Measurements from ENCODE around the gene GNAQ.
"Not testable (repeated sequence)": the region's sequence is repeated elsewhere in the genome, so short reads cannot be mapped to it uniquely, and the experiment has no call there.

Gene GNAQ

DNA sequence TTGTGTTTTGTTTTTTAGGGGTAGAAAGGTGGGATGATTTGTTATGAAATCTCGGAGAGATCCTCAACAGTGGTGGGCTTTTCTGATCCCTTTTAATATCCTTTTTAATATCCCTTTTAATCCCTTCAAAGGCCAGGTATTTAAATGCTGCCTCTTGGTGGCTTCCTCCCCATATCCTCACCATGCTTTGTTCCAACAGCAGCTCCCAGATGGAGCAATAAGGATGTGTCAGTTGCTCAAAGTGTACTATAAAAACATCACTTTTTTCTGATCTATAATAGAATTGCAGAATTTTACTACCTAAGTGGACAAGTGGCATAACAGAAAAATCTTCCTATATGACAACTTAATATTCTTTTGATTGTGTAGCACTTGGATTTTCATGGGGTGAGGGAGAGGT lies 160.1 kb downstream of the GNAQ start:
- DNase-seq = no peak

DNA sequence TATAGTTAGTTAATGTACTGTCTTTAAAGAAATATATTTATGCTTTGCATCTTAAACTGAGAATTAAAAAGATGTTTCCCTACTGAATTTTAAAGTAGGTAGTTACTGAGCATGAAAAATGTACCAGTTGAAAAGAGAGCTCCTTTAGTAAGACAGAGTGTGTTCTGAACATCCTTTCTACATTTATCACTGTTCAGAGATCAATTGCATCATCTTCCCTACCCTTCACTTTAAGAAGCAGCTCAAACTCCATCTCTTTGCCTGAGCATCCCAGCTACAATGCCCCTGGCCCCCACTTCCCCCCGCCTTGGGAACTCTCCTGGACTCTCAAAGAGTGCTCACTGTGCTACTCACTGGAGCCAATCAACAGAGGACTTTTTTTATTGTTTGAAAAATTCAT lies 164.7 kb downstream of the GNAQ start:
- no peak for DNase-seq

DNA sequence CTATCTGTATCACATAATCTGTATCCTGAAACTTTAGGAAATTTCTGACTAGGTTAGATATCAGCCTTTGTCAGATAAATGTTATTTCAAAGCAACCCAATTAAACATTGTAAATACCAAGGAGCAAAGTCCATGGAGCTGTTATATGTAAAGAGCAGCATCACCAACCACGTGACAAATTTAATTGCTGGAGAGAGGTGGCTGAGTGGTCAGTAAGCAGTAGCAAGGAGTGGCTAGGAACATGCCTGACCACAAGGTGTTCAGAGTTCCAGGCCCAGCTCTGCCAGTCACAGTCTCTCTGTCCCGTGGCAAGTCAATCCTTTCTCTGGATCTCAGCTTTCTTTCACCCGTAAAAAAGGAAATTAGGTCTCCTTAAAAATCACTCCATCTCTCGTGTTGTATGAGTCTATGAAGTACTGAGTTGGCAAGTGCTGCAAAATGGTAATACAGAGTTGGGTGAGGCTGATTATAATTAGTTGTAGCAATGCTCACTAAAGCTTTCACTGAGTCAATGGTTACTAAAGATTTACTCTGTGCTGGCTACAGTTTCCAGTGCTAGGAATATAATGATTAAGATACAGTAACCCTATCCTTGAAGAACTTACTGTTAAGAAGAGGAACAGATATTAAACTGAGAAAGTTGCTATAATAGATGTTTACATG lies 166.1 kb downstream of the GNAQ start:
- DNase-seq = no peak

DNA sequence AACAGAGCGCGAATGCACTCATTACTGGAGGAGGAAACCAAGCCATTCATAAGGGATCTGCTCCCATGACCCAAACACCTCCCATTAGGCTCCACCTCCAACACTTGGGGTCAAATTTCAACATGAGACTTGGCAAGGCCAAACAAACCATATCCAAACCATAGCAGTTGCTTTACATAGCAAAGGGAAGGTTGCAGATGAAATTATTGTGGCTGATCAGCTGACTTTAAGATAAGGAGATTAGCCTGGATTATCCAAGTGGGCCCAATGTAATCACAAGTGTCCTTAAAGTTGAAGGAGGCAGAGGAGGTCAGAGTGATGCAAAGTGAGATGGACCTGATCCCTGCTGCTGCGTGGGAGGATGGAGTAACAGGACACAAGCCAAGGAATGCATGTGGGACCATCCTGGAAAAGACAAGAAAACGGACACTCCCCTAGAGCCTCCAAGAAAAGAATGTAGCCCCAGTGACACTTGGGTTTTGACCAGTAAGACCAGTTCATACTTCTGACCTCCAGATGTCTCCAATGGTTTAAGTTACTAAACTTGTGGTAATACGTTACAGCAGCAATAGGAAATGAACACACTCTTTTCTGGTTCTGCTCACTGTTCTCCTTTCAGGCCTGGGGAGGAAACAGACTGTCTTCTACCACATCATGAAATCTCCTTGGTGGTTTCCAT lies 167.3 kb downstream of the GNAQ start:
- DNase-seq = no peak

DNA sequence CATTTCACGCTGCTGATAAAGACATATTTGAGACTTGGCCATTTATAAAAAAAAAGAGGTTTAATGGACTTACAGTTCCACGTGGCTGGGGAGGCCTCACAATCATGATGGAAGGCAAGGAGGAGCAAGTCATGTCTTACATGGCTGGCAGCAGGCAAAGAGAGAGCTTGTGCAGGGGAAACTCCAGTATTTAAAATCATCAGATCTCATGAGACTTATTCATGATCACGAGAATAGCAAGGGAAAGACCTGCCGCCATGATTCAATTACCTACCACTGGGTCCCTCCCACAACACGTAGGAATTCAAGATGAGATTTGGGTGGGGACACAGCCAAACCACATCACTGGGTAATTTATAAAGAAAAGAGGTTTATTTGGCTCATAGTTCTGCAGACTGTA lies 168.0 kb downstream of the GNAQ start:
- DNase-seq = not testable (repeated sequence)

DNA sequence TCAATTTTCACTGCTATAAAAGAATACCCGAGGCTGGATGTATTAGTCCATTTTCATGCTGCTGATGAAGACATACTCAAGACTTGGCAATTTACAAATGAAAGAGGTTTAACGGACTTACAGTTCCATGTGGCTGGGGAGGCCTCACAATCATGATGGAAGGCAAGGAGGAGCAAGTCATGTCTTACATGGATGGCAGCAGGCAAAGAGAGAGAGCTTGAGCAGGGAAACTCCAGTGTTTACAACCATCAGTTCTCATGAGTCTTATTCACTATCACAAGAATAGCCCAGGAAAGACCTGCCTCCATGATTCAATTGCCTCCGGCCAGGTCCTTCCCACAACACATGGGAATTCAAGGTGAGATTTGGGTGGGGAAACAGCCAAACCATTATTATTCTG lies 170.7 kb downstream of the GNAQ start:
- not testable (repeated sequence) for DNase-seq

DNA sequence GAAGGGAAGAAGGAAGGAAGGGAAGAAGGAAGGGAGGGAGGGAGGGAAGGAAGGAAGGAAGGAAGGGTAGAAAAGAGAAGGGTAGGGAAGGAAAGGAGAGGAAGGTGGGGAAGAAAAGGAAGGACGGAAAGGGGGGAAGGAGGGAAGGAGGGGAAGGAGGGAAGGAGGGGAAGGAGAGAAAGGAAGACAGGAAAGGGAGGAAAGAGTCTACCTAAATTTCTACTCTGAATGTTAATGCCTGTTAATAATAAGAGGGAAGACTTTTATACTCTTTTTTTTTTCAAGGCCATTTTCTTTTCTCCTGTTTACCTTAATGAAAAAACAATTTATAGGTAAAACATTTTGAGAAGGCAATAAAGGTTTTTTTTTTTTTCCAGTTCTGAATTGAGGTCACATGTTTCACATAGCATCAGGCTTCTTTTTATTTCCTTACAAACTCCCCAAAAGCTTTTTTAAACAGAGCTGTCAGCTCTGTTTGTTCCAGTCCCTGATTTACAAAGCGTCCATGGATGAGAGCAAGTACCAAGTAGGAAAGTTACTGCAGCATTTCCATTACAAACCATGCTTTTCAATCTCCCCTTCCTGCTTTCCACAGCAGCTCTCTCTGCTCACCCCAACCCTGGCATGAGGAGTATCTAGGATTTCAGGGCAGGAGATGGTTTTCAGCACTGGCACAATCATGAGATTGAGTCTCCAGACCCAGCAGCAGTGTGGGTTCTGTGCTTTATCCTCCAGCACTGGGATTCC lies 173.9 kb downstream of the GNAQ start:
- no peak for DNase-seq

DNA sequence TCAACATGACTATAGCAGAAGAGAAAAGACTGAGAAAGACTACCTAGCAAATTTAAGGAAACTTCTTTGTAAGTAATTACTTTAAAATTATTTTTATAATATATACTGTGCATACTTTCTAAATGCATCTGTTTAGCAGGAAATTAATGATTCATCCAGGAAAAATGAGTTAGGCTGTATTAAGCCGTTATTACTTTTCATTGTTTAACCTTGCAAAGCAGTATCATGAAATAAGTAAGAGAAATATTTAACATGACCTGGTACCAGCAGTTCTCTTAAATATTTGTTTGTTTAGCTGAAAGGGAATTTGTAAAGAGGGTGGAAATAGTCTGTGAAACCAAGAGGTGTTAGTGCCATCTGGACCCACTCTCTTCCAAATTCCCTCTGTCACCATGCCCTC lies 175.0 kb downstream of the GNAQ start:
- no peak for DNase-seq

DNA sequence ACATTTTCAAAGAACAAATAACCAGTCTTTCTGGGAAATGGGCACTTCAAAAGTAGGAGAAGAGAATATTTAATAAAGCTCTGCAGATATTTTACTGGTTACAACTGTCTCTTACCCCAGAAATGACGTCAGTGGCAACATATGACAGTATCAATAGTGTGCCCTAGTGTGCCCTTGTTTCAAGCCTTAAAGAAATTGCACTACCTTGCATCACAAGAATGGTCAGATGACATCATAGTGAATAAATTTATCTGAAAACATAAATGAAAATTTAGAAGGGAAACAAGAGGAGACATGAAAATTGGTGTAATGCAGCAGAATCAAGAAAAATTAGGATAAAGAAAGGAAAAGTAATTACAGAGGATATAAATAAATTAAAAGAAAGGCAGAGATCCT lies 176.7 kb downstream of the GNAQ start:
- DNase-seq = no peak

DNA sequence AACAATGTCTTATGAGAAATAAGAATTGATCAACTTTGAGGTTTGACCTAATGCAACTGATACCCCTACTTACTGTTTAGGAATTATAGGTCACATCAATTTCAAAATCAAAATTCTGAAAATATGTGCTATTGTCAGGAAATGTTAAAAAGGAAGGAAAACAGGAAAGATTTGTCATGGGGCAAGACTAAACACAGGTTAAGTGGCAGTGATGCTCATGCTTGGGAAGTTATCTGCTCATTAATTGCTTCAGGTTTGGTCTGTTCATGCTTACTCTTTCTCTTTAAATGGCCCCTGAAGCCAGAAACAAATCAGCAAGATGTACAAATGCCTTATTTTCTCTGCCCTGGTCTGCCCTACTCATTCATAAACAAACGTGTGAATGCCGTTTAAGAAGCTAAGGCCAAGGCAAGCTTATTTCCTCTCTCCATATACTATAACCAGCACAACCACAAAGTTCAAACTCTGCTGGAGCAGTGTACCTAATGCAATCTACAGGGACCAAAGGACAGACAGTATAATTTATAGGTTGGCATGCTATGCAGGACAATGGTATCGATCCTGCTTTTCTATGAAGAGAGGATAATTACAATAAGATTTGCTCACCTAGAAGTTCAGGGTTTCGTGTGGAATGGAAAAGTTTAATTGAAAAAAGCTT lies 177.2 kb downstream of the GNAQ start:
- DNase-seq = no peak

DNA sequence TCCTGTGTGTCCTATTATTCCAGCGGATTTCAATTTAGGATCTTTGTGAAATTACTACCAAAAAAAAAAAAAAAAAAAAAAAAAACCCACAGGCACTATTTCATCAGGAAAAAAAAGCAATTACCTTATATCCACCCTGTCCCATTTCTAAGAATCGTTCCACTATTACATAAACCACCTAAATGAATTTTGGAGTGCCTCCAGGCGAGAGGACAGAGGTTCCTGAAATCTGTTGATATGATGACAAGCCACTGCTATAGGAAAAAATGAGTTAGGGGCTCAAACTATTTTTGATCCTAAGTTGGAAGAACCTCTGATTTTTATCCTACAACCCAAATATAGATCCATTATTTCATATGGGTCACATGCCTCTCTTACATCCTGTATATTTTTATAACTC lies 177.9 kb downstream of the GNAQ start:
- DNase-seq = no peak

DNA sequence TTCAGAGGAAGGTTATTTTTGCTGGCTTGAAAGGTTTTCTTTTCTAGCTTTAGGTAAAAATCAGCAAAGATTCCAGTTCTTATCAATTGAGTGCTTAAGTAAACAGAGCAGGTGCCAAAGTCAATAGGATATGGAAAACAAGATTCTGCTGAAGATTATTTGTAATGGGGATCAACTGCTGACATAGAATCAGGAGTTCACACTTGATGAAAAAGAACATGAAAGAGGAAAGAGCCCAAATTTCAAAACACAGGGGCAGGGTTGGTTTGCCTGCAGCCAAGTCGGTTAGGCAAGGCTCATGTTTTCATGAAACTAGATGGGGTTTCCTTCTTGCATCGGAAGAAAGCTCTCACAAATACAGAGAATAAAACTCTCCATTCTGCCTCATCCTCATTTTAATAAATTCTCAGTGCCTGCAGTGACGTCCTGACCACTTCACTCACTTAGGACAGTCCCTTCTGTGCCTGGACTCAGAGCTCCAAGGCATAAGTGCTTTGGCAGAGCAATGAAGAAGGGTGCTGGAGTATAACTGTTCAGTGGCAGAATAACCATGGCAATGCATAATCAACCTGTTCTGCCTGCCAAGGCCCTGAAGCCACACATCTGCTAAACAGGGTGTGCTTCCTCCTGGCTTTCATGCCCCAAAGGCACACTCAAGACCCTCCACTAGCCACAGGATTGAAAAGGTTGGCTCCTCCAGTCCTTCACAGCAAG lies 179.6 kb downstream of the GNAQ start:
- no peak for DNase-seq

DNA sequence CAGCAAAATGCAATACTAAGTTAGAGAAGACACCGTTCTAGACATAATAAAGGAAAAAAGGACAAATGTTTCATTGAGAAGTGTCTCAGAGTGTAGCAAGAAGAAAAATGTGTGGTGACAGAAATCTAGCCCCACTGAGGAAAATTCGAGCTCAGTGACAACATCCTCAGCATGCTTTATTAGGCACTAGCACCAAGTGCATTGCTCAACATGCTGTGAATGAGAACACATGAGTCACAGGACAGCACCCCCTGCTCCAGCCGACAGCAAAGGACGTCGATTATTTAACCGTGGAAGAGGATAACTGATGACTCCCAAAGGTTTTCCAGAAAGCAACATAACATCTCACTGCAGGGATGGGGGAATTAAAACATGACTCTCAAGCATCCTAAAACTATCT lies 182.7 kb downstream of the GNAQ start:
- no peak for DNase-seq

DNA sequence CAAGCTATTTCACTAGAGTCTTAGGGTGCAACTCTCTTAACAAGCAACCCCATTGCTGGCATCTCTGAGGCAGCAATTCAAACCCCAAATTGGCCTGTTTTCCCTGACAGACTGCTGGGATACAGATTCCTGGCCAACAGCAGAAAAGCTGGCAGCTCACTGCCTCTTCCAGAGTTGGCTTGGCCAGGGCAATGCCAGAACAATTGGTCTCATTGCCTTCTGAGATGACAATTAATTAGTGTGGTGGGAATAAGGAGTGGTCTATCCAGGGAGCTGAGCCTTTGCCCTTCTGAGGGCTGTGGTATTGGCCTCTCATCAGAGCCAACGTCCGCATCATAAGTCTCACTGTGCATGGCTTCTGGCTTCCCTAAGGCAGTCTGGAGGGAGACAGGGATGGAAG lies 183.2 kb downstream of the GNAQ start:
- DNase-seq = no peak

DNA sequence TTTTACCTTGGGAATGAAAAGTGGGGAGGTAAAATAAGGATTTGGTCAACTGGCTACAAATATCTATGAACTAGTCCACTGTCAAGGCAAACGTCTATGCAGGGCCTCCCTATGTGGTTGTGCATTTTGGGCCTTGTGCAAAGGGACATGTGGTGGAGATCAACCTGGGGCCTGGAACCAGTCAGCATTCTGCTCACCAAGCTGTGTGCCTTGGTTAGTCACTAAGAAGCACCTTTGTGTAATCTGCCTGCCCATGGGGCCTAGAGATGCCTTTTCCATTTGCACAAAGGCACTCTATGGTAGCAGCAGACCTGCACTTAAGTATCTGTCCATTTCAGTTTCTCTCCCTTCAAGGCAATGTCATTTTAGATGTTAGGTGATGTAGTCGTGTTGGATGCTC lies 184.0 kb downstream of the GNAQ start:
- DNase-seq = no peak

DNA sequence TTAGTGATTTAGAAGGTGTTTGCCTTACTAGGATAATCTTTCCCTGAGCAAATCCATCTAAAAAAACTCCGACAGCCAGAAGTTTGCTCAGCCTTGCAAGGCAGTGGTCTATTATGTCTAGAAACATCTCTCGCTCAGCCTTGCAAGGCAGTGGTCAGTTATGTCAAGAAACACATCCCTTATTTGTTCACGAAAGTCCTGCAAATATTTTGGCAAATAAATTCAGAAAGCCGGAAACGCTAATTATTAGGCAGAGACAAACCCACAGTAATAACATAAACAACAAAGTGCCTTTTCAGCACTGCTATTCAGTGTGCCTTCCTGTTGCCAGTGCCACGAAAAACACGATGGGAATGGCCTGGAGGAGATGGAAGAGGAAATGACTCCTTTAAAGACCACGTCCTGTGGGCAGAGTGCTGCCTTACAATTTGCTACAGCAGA lies 184.5 kb downstream of the GNAQ start:
- DNase-seq = no peak

DNA sequence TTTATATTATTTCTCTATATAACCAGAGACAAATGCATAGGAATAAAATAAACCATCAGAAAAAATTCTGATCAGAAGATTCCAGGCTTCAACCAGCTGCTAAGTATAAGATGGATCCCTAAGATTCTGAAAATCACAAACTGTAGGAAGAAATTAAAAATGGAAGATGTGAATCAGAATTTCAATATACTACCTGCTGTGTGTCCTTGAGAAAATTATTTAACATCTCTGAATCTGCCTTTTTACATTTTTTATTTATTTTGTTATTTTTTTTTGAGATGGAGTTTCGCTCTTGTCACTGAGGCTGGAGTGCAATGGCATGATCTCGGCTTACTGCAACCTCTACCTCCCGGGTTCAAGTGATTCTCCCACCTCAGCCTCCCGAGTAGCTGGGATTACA lies 187.2 kb downstream of the GNAQ start:
- no peak for DNase-seq

DNA sequence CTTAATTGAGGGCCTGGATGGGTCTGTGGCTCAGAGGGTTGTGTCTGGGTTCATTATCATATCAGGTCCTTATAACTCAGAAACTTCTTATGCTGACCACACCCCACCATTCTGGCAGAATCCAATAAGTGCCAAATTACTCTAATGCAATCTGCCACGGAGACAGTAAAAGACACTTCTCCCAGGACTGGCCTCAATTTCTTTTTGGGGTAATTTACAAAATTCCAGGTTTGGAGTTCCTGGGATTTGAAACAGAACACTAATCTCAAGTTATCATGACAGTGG lies 187.8 kb downstream of the GNAQ start:
- DNase-seq = no peak

DNA sequence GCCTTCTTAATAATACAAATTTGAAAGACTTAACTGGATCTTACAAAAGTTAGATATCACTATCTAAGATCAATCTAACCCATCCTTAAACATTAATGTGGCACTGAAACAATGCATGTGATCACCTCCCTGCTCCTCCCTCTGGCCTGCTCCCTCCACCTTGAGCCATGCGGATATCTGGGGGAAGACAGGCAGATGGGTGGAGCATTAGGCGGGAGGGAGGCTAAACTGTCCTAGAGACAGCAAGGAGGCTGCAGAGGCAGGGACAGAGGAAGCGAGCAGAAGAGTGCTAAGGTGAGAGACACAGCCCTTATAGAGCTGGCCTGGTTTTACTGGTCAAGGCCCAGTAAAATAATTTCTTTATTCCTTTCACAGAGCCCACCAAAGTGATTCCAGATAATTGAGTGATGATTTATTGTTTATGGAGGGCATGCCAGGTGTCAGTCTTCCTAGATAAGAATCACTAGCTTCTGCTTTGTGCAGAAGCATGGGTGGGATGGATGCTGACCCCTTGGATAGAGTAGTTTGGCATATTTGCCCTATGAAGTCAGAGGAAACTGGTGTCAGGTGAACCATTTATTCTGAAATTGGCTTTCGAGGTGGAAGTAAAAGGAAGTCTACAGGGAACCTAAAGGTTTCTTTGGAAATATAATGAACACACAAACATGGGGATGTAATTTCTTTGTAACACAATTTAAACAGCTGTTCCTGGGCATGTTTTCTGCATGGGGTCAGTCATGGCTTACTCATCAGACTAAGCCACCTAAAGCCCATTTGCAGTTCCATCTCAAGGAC lies 188.3 kb downstream of the GNAQ start:
- DNase-seq = no peak

DNA sequence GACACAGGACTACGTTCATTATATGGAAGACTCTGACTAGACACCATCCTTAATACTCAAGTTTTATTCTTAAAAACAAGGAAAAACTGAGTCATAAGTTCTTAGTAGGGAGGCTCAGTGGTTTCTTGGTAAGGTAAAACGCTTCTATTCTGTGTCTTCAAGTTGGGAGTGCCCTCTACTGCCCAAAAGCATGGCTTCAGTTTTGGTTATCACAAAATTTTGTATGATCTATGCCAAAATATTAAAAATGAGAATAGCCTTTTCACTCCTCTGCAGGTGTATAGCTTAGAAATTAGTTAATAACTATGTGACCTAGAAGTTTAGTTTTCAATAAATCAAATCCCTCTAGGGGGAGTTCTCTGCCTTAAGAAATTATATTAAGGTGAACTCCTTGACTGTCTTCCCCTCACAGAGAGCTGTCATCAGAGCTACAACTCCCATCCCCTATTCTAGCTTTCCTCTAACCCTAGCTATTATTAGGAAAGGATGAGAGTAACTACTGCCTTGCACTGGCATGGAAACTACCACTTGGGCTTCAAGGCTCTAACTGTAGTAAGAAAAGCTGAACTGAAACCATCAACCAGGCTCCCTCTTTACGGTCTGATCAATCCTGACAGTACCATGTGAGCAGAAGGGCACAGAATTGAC lies 189.7 kb downstream of the GNAQ start:
- no peak for DNase-seq

DNA sequence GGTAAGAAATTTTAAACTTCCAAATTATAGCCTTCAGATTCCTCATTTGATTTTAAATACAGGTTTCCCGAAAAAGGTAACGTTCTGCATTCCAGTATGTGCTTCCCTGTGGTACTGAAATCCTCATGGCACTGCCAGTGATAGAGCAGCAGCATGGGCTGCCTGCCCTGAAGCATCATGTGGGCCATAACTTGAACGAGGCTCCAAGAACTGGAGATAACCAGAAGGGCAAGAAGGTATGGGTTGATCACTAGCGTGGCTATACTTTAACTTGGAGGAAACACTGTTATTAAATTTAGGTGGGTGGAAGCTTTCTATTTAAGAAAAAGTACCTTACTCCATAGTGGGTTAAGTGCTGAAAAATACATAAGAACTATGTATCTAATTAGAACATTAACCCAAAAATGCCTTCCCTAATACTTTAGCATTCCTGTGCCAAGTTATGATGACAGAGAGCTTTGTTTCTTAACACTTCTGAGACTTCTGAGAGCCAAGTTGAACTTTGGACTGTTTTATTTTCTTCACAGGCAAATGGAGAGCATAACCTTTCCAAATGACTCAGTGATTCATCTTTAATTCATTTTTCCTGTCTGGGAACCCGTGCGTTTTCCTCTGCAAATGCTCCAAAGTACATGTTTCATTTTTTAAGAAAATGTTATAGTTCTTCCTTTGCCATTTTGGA lies 192.0 kb downstream of the GNAQ start:
- DNase-seq = no peak

Measured in activated CD4-positive, alpha-beta T cell treated with anti-CD3 and anti-CD28 coated beads for 1 hour (primary cell).